Ecto neural progenitor cell (in vitro differentiated cells): ENCODE measurements around the gene KCNMB2.
"Not testable (repeated sequence)": the region's sequence is repeated elsewhere in the genome, so short reads cannot be mapped to it uniquely, and the experiment has no call there.

ENCODE experiments used
- DNase-seq: peaks from one replicate; pipeline ENCODE4 v3.0.0-alpha.2; 2018; ENCODE audit warnings: low spot score

Gene KCNMB2

GRCh38 chr3:178536211-178537079, at the start of gene KCNMB2:
TSS of gene KCNMB2 (plus strand) at chr3:178536436.
- no peak for DNase-seq

GRCh38 chr3:178486903-178487302, 49.3 kb upstream of the KCNMB2 start:
- DNase-seq, result no peak

- no peak for DNase-seq
These were observed 48.5 kb upstream of the KCNMB2 start for GRCh38 chr3:178487752-178488151.

GRCh38 chr3:178491751-178492150, 44.5 kb upstream of the KCNMB2 start:
- DNase-seq, result no peak

- DNase-seq, result no peak
These were observed 43.7 kb upstream of the KCNMB2 start for GRCh38 chr3:178492491-178492890.

- no peak for DNase-seq
These were observed 41.9 kb upstream of the KCNMB2 start for GRCh38 chr3:178494386-178494785.

- no peak for DNase-seq
These were observed 39.3 kb upstream of the KCNMB2 start for GRCh38 chr3:178496911-178497310.

GRCh38 chr3:178498871-178499270, 37.4 kb upstream of the KCNMB2 start:
- DNase-seq, result no peak

GRCh38 chr3:178500631-178501030, 35.6 kb upstream of the KCNMB2 start:
- DNase-seq, result no peak

- DNase-seq, result no peak
These were observed 32.1 kb upstream of the KCNMB2 start for GRCh38 chr3:178504128-178504527.

- DNase-seq, result no peak
These were observed 30.4 kb upstream of the KCNMB2 start for GRCh38 chr3:178505832-178506231.

- no peak for DNase-seq
These were observed 28.5 kb upstream of the KCNMB2 start for GRCh38 chr3:178507507-178508442.

- no peak for DNase-seq
These were observed 27.8 kb upstream of the KCNMB2 start for GRCh38 chr3:178508443-178508825.

- no peak for DNase-seq
These were observed 25.7 kb upstream of the KCNMB2 start for GRCh38 chr3:178510496-178510895.

- no peak for DNase-seq
These were observed 23.6 kb upstream of the KCNMB2 start for GRCh38 chr3:178512647-178513046.

- no peak for DNase-seq
These were observed 22.5 kb upstream of the KCNMB2 start for GRCh38 chr3:178513546-178514380.

- DNase-seq, result no peak
These were observed 21.8 kb upstream of the KCNMB2 start for GRCh38 chr3:178514401-178514800.

GRCh38 chr3:178515076-178515744, 21.0 kb upstream of the KCNMB2 start:
- not testable (repeated sequence) for DNase-seq

GRCh38 chr3:178517665-178518334, 18.4 kb upstream of the KCNMB2 start:
- no peak for DNase-seq

- DNase-seq, result no peak
These were observed 17.4 kb upstream of the KCNMB2 start for GRCh38 chr3:178518660-178519396.
